Measurements from ENCODE around the gene LRP1B.

LRP1B gene

GRCh38 chr2:140639628-140640027 is 1491.2 kb downstream of the LRP1B start:
- DNase-seq, result no peak

- no peak for DNase-seq
These were observed 1500.3 kb downstream of the LRP1B start for GRCh38 chr2:140630557-140630956.

GRCh38 chr2:140627885-140628284 is 1502.9 kb downstream of the LRP1B start:
- DNase-seq, result no peak

- DNase-seq, result no peak
These were observed 1503.7 kb downstream of the LRP1B start for GRCh38 chr2:140627136-140627535.

GRCh38 chr2:140624200-140624599 is 1506.6 kb downstream of the LRP1B start:
- DNase-seq, result no peak

- DNase-seq, result no peak
These were observed 1509.0 kb downstream of the LRP1B start for GRCh38 chr2:140621583-140622362.

GRCh38 chr2:140604788-140605187 is 1526.0 kb downstream of the LRP1B start:
- no peak for DNase-seq

GRCh38 chr2:140604096-140604495 is 1526.7 kb downstream of the LRP1B start:
- DNase-seq, result no peak

- DNase-seq, result no peak
These were observed 1527.4 kb downstream of the LRP1B start for GRCh38 chr2:140603416-140603815.

- DNase-seq, result no peak
These were observed 1529.0 kb downstream of the LRP1B start for GRCh38 chr2:140601801-140602200.

GRCh38 chr2:140601342-140601741 is 1529.5 kb downstream of the LRP1B start:
- no peak for DNase-seq

GRCh38 chr2:140600116-140600515 is 1530.7 kb downstream of the LRP1B start:
- DNase-seq, result peak; percentile 67

GRCh38 chr2:140597836-140598235 is 1533.0 kb downstream of the LRP1B start:
- no peak for DNase-seq

GRCh38 chr2:140597205-140597604 is 1533.6 kb downstream of the LRP1B start:
- DNase-seq, result no peak

GRCh38 chr2:140596447-140596846 is 1534.4 kb downstream of the LRP1B start:
- DNase-seq, result no peak

- DNase-seq, result no peak
These were observed 1535.7 kb downstream of the LRP1B start for GRCh38 chr2:140595107-140595506.

- no peak for DNase-seq
These were observed 1537.7 kb downstream of the LRP1B start for GRCh38 chr2:140593132-140593531.

- no peak for DNase-seq
These were observed 1541.1 kb downstream of the LRP1B start for GRCh38 chr2:140589696-140590095.

- no peak for DNase-seq
These were observed 1541.5 kb downstream of the LRP1B start for GRCh38 chr2:140589273-140589672.

- DNase-seq, result peak; percentile 36
These were observed 1544.4 kb downstream of the LRP1B start for GRCh38 chr2:140586379-140586778.

- no peak for DNase-seq
These were observed 1545.8 kb downstream of the LRP1B start for GRCh38 chr2:140585016-140585415.

GRCh38 chr2:140584471-140584870 is 1546.3 kb downstream of the LRP1B start:
- no peak for DNase-seq

- peak; percentile 62 for DNase-seq
These were observed 1550.2 kb downstream of the LRP1B start for GRCh38 chr2:140580532-140581151.

GRCh38 chr2:140577453-140577852 is 1553.4 kb downstream of the LRP1B start:
- no peak for DNase-seq

- no peak for DNase-seq
These were observed 1563.1 kb downstream of the LRP1B start for GRCh38 chr2:140567734-140568133.
